Measurements from ENCODE around the gene TEAD1.

TEAD1 gene

GRCh38 chr11:12893787-12894672 is 219.8 kb downstream of the TEAD1 start:
- peak; percentile 83 for DNase-seq (ENCODE audit: low read depth, low spot score)

GRCh38 chr11:12897390-12897789 is 223.2 kb downstream of the TEAD1 start:
- DNase-seq (ENCODE audit: low read depth, low spot score) = no peak

GRCh38 chr11:12897867-12898266 is 223.6 kb downstream of the TEAD1 start:
- no peak for DNase-seq (ENCODE audit: low read depth, low spot score)

GRCh38 chr11:12900496-12900895 is 226.3 kb downstream of the TEAD1 start:
- DNase-seq (ENCODE audit: low read depth, low spot score) = no peak

GRCh38 chr11:12901272-12901671 is 227.1 kb downstream of the TEAD1 start:
- no peak for DNase-seq (ENCODE audit: low read depth, low spot score)

- no peak for DNase-seq (ENCODE audit: low read depth, low spot score)
Measured at GRCh38 chr11:12901874-12902481, 227.8 kb downstream of the TEAD1 start.

GRCh38 chr11:12902791-12903486 is 228.7 kb downstream of the TEAD1 start:
- DNase-seq (ENCODE audit: low read depth, low spot score) = no peak

- DNase-seq (ENCODE audit: low read depth, low spot score) = no peak
Measured at GRCh38 chr11:12905435-12905834, 231.2 kb downstream of the TEAD1 start.

- no peak for DNase-seq (ENCODE audit: low read depth, low spot score)
Measured at GRCh38 chr11:12906501-12906900, 232.3 kb downstream of the TEAD1 start.

- no peak for DNase-seq (ENCODE audit: low read depth, low spot score)
Measured at GRCh38 chr11:12909879-12910278, 235.7 kb downstream of the TEAD1 start.

- peak; percentile 95 for DNase-seq (ENCODE audit: low read depth, low spot score)
Measured at GRCh38 chr11:12914400-12914912, 240.2 kb downstream of the TEAD1 start.

GRCh38 chr11:12915093-12915492 is 240.9 kb downstream of the TEAD1 start:
- no peak for DNase-seq (ENCODE audit: low read depth, low spot score)

GRCh38 chr11:12917822-12918221 is 243.6 kb downstream of the TEAD1 start:
- no peak for DNase-seq (ENCODE audit: low read depth, low spot score)

- DNase-seq (ENCODE audit: low read depth, low spot score) = no peak
Measured at GRCh38 chr11:12918667-12919066, 244.4 kb downstream of the TEAD1 start.

GRCh38 chr11:12922418-12922817 is 248.2 kb downstream of the TEAD1 start:
- no peak for DNase-seq (ENCODE audit: low read depth, low spot score)

- no peak for DNase-seq (ENCODE audit: low read depth, low spot score)
Measured at GRCh38 chr11:12922980-12923507, 248.8 kb downstream of the TEAD1 start.

GRCh38 chr11:12924650-12925049 is 250.4 kb downstream of the TEAD1 start:
- DNase-seq (ENCODE audit: low read depth, low spot score) = no peak

GRCh38 chr11:12925520-12925919 is 251.3 kb downstream of the TEAD1 start:
- DNase-seq (ENCODE audit: low read depth, low spot score) = no peak

- DNase-seq (ENCODE audit: low read depth, low spot score) = no peak
Measured at GRCh38 chr11:12927221-12927620, 253.0 kb downstream of the TEAD1 start.

GRCh38 chr11:12927886-12928285 is 253.7 kb downstream of the TEAD1 start:
- no peak for DNase-seq (ENCODE audit: low read depth, low spot score)

GRCh38 chr11:12930850-12931249 is 256.6 kb downstream of the TEAD1 start:
- DNase-seq (ENCODE audit: low read depth, low spot score) = no peak

- DNase-seq (ENCODE audit: low read depth, low spot score) = no peak
Measured at GRCh38 chr11:12932485-12932884, 258.3 kb downstream of the TEAD1 start.

All from ELF-1 (cell line).